ENCODE measurements around the gene ZNF74.
A peak's percentile ranks its signal among the peaks of the same experiment; 100 is the strongest.

The ZNF74 gene

GRCh38 chr22:20422271-20423007 lies 28.5 kb downstream of the ZNF74 start:
- no peak for DNase-seq

DNA sequence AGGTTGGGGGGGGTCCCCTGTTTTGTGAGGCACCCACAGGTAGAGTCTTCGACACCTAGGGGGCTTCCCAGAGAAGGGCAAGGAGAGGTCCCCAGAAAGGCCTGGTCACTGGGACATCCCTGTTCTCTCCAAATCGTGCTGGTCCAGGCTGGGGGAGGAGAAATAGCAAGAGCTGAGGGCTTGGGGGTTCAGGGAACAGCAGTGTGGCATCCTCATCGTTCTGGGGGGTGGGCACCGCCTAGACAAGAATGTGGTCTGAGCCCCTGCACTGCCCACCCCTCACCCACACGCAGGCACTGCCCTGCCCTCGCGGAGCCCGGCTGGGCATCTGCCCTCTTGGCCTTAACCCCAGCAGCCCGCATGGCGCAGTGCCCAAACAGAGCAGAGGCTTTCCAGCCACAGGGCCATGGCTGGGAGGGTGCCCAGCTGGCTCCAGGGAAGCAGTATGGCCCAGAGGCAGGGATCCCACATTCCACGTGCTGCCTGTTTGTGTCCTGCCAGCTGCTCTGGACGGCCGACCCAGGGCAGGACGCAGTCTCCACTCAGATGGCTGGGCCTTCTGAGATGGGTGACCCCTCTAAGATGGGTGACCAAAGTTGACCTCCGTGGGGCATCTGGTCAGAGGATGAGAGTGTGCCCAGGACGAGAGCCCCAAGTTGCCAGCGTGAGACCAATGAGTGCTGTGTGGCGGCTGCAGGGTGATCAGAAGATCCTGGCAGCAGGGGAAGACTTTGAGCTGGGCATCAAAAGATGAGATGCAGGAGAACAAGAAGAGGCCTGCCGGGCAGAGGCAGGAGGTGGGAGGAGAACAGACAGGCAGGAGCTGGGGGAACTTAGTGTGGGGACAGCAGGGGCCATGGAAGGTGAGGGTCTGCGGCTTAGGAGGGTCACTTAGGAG lies 29.3 kb downstream of the ZNF74 start:
- no peak for DNase-seq

- DNase-seq, result no peak
These were observed 30.1 kb downstream of the ZNF74 start for GRCh38 chr22:20423906-20424551.

DNA sequence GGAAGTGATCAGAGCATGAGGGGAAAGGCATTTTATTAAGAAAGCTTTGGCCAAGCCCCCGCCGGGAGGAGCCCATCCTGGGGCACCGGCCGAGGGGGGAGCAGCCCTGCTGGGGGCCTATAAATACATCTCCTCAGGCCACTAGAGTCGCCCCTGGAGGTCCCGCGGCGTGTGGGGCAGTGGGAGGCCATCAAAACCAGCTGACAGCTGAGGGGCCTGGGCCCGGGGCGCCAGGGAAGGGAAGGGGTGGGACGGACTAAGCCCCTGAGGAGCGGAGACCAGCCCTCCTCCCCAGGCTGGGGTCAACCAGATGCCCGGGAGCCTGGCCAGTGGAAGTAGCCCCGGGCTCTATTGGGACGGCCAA lies 30.6 kb downstream of the ZNF74 start:
- no peak for DNase-seq

- DNase-seq, result peak; percentile 34
These were observed 31.1 kb downstream of the ZNF74 start for GRCh38 chr22:20424932-20425565.

DNA sequence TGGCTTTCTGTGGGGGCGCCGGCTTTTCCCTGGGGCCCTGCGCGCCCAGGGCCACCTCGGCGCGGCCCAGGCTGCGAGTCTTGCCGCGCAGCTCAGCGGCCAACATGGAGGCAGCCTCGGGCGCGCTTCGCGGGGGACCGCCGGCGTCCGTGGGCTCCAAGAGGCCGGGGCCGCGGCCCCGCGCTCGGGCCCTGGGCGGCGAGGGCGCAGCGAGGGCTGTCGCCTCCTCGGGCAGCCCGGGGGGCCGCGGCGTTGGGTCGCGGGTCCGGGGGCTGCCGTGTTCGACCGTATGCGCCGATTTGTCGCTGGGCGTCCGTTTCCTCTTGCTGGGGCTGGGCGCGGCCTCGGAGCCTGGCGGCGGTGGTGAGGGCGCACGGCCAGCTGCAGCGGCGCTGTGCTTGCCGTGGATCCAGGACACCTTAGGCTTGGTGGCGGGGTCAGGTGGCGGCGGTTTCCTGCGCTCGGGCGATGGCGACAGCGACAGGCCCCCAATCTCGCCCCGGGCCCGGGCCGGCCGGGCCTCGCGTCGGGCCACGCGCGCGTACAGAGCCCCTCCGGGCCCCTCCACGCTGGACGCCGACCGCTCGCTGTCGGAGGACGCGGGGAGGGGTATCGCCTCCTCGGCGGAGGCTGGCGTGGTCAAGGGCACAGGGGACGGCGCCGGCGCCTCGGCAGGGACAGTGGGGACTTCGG lies 31.8 kb downstream of the ZNF74 start:
- DNase-seq, result peak; percentile 21

- no peak for DNase-seq
These were observed 32.3 kb downstream of the ZNF74 start for GRCh38 chr22:20426259-20426615.

- no peak for DNase-seq
These were observed 33.4 kb downstream of the ZNF74 start for GRCh38 chr22:20427104-20427944.

- DNase-seq, result no peak
These were observed 34.0 kb downstream of the ZNF74 start for GRCh38 chr22:20427945-20428417.

GRCh38 chr22:20428496-20429253 lies 34.7 kb downstream of the ZNF74 start:
- no peak for DNase-seq

DNA sequence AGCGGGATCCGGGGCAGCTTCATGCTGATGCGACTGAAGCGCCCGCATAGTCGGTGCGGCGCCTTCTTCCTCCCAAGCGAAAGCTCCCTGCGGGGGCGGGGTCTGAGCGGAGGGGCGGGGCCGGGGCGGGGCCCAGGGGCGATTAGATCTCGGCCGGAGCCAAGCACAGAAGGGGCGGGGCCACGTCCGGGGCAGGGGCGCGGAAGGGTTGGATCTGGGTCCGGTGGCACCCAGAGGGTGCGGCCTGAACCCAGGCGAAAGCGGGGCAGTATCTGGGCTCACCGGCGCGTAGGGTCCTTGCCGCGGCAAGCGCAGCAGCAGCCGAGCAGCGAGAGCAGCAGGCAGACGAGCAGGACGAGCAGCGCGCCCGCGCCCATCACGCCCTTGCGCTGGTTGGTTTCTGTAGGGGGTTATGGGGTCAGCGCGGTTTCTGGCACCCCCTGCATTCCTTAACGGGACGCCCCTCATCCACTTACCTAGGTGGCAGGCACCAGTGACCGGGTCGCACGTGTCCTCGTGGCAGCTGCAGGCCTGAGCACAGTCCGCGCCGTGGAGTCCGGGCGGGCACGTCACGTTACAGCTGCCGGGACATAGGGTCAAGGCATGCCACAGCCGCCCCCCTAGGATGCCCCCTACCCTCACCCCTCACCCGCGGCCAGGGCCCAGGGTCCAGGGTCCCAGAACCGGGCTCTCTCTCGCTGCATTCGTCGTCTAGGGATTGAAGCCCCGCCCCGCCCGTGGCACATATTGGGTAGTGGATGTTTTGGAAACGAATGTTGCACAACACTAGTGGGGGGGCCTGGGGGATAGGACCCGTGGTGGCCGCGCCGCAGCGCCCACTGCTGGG lies 35.5 kb downstream of the ZNF74 start:
- DNase-seq, result peak; percentile 95

GRCh38 chr22:20430101-20430719 lies 36.3 kb downstream of the ZNF74 start:
- DNase-seq, result peak; percentile 21

- DNase-seq, result peak; percentile 68
These were observed 37.0 kb downstream of the ZNF74 start for GRCh38 chr22:20430720-20431510.

DNA sequence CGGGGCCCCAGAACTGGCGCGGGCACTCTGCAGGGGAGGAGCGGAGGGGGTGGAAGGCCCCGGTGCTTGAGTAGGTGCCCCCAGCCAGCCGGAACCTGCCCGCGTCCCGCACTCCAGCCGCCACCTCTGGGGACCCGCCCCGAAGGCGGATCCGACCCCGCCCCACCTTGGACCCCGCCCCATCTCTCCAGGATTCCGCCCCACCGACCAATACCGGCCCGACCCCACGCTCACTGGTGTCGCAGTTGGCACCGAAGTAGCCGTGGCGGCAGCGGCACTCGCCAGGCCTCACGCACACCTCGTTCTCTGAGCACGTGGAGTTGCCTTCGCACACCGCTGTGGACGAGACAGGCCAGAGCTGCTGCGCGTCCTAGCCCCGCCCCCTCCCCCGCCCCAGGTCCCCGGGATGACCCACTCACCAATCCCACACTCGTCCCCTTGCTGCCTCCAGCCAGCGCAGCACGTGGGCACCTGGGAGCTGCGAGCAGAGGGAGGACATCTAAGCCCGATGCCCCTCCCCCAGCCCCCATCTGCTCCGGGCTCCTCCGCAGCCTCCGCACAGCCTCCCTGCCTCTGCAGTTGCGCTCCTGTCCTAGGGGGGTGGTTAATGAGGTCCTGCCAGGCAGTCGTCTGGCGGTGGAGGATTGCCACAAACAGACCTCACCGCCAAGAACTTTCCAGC lies 37.7 kb downstream of the ZNF74 start:
- no peak for DNase-seq

GRCh38 chr22:20432244-20432686 lies 38.3 kb downstream of the ZNF74 start:
- no peak for DNase-seq

DNA sequence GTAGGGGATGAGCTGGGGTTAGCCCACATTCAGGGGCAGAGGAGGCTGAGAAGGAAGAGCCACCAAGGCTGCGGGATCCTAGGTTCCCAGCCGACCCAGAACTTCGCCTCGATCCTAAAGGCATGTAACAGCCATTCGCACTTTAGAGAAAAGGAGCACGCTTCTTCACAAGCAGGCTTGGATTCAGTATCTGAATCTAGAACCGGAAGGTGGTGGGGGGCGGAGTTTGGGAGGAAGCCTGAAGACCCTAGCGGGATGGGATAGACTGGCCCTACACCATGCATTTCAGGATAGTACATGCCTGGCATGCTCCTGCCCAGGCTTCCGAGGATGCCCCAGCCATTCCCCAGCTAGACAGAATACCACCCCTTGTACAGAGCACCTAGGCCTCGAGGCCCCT lies 39.2 kb downstream of the ZNF74 start:
- DNase-seq, result no peak

GRCh38 chr22:20433686-20434241 lies 39.8 kb downstream of the ZNF74 start:
- DNase-seq, result no peak
